Adrenal gland (tissue), 5 donors: ENCODE measurements around the gene ZFP57.

Source experiments
- CTCF ChIP-seq, 6 experiments: fragments of 450-650 bp in 4 of 6; fragments of 200-600 bp in 2 of 6; sonication (generic) in 1 of 6; IDR thresholded peaks; 1 replicate in 5 of 6; 2 replicates in 1 of 6; pipeline versions ENCODE4 v1.5.1 to v1.8.0; 2016 to 2021; ENCODE audit warnings: antibody characterized with exemption in 6 of 6, mild to moderate bottlenecking in 2 of 6, moderate library complexity in 1 of 6
- POLR2A ChIP-seq, 2 donors: fragments of 450-650 bp; IDR thresholded peaks; one replicate each; pipeline ENCODE4 v1.6.1; 2017; ENCODE audit warnings: antibody characterized with exemption in 2 of 2, mild to moderate bottlenecking in 2 of 2, moderate library complexity in 1 of 2
- donor health status: DM: no; HTN: no; CAD: no.

GRCh38 chr6:29632789-29633533 is 48.0 kb downstream of the ZFP57 start, which contains the start of gene GABBR1:
- TF ChIP-seq CTCF (IDR thresholded peaks at IDR 0.05) = no peak
- peak in 1 of 2 donors; percentile 8 for TF ChIP-seq POLR2A (IDR thresholded peaks at IDR 0.05)
